B cell (primary cell): ENCODE data around the gene KLRC1.
"Not testable (repeated sequence)": the region's sequence is repeated elsewhere in the genome, so short reads cannot be mapped to it uniquely, and the experiment has no call there.

Experiments used
- CTCF ChIP-seq: fragments of 200-600 bp; IDR thresholded peaks from one replicate; pipeline ENCODE4 v1.8.0; 2022; ENCODE audit warnings: antibody characterized with exemption, mild to moderate bottlenecking
- EZH2 ChIP-seq: IDR thresholded peaks from 2 replicates; pipeline ENCODE4 v1.6.1; 2012; ENCODE audit warnings: borderline replicate concordance, low read depth, mild to moderate bottlenecking, moderate library complexity, low read length; ENCODE audit not compliant: insufficient read depth, poor library complexity, severe bottlenecking

- TF ChIP-seq CTCF, EZH2: not testable (repeated sequence)
Measured at GRCh38 chr12:10487328-10487727, 34.2 kb upstream of the KLRC1 start.
